Left ventricle myocardium superior (tissue), 1 donor: ENCODE measurements around the gene ERVMER34-1. TPM values are rescaled to one million over a fixed set of nuclear protein-coding genes. Genes with fewer than 3 reads are reported as not detected.
A peak's percentile ranks its signal among the peaks of the same experiment; 100 is the strongest.

Source experiments
- ATAC-seq: fragments of 200-7000 bp; cut with Tn5 transposase; one replicate; pipeline ENCODE4 v1.9.1; 2020; ENCODE audit warnings: mild to moderate bottlenecking, moderate library complexity
- DNase-seq: peaks from one replicate; pipeline ENCODE4 v3.0.0-alpha.2; 2020
- intact Hi-C: fragments of 100-400 bp; cut with micrococcal nuclease; formaldehyde crosslinking; loops from one replicate; pipeline ENCODE4 v1.11.0; 2022
- long read RNA-seq: library from polyadenylated mRNA; unstranded; transcript quantifications from one replicate; pipeline ENCODE4 v2.0.0, GENCODE V29; 2021
- total RNA-seq: library from RNA; stranded (reverse); fragmentation: NEBNext Ultra II Directional; extraction: Animal tissue kit (Norgen Biotek cat#: 25700); gene quantifications from one replicate; pipeline ENCODE4 v1.2.1, GENCODE V29; 2021
- donor health status: DM: no; HTN: yes; CAD: no; lungs with severe emphysema.

Gene ERVMER34-1
- 7.2 TPM for total RNA-seq
- long read RNA-seq, partial matches to known transcripts: 0 of 1 reads
- long read RNA-seq, other reads (novel, unspliced or antisense): 0 of 1 reads

DNA sequence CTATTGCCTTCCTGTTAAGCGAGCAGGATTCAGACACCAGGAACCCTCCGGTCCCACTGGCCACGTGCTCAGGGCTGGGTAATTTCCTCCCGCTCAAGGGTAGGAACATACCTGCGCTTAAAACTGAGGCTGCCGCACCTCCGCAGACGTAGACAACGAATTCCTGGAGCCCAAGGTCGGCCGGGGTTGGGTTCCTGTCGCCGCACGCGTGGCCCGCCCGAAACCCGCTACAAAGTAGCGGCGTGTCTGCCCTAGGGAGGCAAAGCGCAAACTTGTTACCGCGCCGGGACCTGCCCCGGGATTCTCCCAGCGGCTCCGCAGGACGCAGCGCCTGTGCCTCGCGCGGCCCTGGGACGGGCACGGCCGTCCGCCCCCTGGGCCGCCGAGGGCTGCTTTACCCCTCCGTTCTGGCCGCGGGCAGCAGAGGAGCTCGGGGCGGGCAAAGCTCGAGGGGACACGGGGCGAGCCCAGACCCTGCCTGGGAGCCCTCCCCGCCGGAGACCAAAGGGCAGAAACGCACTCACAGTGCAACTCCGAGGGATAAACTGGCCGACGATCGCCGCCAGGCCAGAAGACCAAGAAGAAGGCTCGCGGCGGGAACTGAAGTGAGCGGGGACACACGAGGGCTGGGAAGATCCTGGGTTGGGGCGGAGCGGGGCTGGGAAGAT is at the start of gene ERVMER34-1:
TSS of gene ERVMER34-1 (minus strand) at position 607 of the 668 bp plus-strand sequence. CDS start 5,905 bp downstream, outside the sequence.
- peak; percentile 78 for ATAC-seq
- DNase-seq: peak; percentile 42
- intact Hi-C loops: no loop called here

DNA sequence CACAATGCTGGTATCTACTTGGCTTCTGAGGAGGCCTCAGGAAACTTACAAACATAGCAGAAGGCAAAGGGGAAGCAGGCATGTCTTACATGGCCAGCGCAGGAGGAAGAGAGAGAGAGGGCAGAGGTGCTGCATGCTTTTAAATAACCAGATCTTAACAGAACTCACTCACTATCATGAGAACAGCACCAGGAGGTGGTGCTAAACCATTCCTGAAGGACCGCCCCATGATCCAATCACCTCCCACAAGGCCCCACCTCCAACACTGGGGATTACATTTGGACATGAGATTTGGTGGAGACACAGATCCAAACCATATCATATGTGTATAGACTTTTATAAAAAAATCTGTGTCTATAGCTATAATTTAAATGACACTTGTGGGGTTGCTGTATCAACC is 48.6 kb upstream of the ERVMER34-1 start:
- ATAC-seq: peak; percentile 24
- no peak for DNase-seq
- intact Hi-C loops: no loop called here

- intact Hi-C loops: no loop called here
- ATAC-seq (no peak), DNase-seq (no peak)
These were observed 44.3 kb upstream of the ERVMER34-1 start for GRCh38 chr4:52795533-52795932.

DNA sequence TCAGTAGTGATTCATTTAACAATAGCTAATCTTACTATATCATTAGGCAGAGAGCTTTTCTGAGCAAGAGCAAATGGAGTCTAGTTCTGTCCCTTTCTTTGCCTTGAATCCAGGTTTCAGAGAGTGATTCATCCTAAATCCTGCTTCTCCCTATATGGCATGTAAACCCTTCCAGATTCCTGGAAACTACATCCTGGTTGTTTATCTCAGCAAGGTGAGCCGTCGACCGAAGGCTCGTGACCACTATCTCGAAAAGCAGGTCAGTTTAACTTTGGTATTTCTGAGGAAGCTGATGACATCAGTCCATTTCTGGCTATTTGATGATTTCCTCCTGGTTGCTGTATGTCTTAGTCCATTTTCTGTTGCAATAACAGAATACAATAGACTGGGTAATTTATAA is 40.7 kb upstream of the ERVMER34-1 start:
- DNase-seq (no peak), ATAC-seq (no peak)
- intact Hi-C loops: no loop called here

DNA sequence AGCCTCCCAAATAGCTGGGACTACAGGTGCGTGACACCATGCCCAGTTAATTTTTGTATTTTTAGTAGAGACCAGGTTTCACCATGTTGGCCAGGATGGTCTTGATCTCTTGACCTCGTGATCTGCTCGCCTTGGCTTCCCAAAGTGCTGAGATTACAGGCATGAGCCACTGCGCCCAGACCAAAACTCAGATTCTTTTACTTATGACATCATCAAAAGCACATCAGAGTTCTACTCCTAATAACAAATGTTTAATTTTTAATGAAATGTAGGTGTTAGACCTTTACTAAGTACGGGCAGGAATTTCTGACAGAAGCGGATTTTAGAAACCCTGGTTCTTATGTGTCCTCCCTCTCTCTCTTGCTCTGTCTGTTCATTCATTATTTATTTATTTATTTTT is 38.5 kb upstream of the ERVMER34-1 start:
- intact Hi-C loops: no loop called here
- DNase-seq: no peak
- no peak for ATAC-seq

GRCh38 chr4:52788806-52789205 is 37.6 kb upstream of the ERVMER34-1 start:
- no peak for ATAC-seq
- intact Hi-C loops: no loop called here
- no peak for DNase-seq

DNA sequence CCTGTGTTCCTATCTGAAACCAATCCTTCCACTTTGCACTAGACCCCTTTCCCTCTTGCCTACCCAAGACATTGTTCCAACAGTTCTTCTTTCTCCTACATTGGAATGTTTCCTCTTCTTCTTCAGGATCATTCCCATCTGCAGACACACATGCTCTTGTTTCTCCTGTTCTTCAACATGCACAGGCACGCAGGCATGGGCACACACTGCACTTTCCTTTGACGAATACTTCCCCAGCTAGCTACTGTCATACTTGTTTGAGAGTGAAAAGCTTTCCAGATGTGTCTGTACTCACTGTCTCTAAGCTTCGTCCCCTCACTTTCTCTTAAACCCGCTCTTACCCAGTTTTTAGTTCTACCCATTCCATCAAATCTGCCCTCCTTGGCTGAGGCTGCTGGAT is 31.8 kb upstream of the ERVMER34-1 start:
- intact Hi-C loops: no loop called here
- ATAC-seq (no peak), DNase-seq (no peak)

DNA sequence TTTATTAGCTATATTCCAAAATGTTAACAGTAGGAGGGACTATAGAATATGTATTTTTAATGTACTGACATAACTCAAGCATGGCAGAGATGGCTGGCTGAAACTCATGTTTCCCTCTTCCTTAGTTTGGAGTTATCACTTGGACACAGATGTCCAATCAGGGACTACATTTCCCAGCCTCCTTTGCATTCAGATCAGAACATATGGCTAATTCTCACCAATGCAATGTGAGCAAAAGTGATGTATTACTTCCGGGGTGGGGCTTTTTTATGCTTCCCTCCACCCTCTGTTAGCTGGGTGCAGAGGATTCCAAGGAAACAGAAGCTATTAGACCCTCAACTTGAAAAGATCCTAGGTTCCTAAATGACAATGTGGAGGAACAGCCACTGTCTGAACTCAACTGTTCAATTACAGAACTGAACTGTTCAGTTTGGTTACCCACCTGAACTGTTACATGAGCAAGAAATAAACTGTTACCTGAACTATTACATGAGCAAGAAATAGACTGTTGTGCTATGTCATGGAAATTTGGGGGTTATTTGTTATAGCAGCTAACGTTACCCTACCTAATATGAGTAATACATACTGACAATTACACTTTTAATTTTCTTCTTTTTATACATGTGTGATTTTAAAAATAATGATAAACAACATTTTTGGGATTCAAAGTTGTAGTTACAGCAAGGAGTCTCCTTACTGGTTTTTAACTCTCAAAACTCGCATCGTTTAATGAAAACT is 29.6 kb upstream of the ERVMER34-1 start:
- intact Hi-C loops: no loop called here
- no peak for DNase-seq
- no peak for ATAC-seq

DNA sequence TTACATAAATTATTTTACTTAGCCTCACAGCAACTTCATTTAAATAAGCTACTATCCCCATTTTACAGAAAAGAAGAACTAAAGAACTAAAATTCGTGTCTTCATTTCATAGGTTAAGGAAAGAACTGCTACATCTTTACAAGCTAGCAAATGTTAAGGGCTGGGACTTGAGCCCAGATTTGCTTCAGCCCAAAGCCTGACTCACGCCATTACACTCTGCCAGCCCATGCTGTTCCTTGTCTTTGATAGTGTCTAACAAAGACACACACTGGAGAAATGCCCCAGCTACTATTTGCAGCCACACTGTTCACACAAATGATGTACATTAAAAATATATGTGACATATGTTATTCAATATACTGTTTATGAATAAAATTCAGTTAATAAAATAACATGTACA is 29.0 kb upstream of the ERVMER34-1 start:
- intact Hi-C loops: no loop called here
- DNase-seq (peak; percentile 37), ATAC-seq (peak; percentile 97)

DNA sequence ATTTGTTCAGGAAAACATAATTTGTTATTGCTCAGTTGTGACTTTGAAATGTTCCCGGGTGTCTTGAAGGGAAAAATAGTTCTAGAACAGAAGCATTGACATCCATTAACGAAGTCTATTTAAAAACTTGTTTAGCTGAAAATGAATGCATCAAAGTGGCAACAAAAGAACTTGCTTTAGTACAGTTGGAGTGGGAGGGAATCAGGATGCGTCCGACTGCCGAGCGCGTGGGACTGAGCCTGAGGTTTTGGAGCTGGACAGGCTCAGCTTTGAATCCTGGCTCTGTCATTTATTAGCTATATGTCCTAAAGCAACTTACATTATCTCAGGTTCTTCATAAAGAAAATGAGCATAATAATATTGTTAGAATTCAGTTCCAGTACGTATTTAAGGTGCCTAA is 9.0 kb upstream of the ERVMER34-1 start:
- intact Hi-C loops: no loop called here
- ATAC-seq (no peak), DNase-seq (no peak)

GRCh38 chr4:52755426-52755825 is 4.2 kb upstream of the ERVMER34-1 start:
- intact Hi-C loops: no loop called here
- peak; percentile 44 for ATAC-seq
- DNase-seq: no peak

DNA sequence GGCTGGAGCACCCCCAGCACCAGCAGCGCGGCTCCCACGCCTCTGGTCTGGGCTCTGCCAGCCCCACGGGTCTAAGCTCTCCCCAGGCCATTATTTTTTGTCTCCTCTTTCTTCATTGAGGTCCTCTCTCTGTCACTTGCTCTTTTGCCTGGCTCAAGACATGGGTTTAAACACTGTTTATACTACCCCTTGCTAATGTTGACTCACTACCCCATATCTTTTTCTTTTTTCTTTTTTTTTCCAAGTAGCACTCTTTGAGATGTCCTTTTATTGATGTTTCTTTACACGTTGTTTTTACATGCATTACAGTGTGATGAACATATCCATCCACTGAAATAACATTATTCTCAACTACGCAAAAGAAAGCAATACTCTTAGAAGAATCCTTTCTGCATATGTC is 1.7 kb upstream of the ERVMER34-1 start:
- ATAC-seq: no peak
- no peak for DNase-seq
- intact Hi-C loops: no loop called here

- peak; percentile 96 for ATAC-seq
- intact Hi-C loops: no loop called here
- peak; percentile 83 for DNase-seq
These were observed 274 bp upstream of the ERVMER34-1 start for GRCh38 chr4:52751487-52751911.

- no peak for DNase-seq
- intact Hi-C loops: no loop called here
- no peak for ATAC-seq
These were observed 1.0 kb downstream of the ERVMER34-1 start for GRCh38 chr4:52750213-52750612.

DNA sequence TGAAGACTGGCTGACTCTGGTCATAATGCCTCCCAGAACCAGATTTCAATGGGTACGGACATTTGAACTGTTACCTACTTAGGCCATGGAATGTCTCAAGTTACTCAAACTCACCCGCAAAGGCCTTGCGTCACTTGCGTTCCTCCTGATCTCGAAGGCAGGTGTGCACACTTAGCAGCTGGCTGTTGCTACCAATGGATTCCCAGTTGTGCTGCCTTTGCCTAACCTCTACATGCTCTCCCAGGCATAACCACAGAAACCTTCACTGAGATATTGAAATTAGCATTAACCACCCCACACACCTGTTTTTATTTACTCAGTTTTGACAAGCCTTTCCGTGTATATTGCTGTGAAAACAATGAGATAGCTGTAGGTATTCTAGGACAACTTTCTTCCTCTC is 2.8 kb downstream of the ERVMER34-1 start:
- intact Hi-C loops: no loop called here
- DNase-seq (no peak), ATAC-seq (no peak)

DNA sequence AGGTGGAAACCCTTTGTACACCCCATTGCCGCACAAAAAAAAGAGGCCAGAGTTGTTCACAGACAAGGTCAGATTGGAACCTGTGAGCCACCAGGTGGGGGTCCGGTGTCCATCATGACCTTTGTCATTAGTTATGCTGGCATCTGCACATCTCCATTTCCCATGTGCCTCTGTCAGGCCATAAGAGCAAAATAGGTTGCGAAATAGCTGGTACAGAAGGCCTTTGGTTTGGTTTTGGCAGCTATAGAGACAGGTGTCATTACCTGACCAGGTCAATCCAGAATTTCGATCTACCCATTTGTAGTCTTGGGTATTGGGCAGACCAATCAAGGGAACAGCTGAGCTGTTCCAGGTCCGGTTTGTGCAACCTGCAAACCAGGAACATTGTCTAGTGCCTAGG is 6.6 kb downstream of the ERVMER34-1 start:
- intact Hi-C loops: no loop called here
- DNase-seq (no peak), ATAC-seq (no peak)

DNA sequence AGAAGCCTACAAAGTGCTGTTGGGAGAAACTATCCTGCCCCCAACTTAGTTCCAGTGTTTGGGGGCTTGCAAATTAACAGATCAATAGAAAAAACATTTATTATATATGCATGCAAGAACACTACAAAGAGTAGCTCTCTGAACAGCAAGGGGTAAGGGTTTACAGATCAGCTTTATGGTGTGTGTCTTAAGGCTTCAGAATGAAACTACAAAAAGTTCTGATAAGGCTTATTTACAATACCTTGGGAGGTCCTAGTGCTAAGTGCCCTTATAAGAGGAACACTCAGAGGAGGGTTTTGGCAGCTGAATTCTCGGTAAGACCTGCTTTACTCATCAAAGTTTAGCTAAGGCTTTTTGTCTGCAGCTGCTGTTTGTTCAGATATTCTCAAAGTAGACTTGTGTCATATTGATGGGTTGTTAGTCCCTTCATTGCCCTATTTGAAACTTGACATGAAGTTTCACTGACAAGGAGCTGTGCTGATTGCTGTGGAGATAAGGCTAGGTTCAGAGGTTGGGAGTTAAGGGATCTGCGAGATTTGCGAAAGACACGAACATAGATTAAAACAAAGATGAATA is 7.7 kb downstream of the ERVMER34-1 start:
- intact Hi-C loops: no loop called here
- DNase-seq (no peak), ATAC-seq (no peak)

- DNase-seq: no peak
- intact Hi-C loops: no loop called here
- ATAC-seq: no peak
These were observed 21.6 kb downstream of the ERVMER34-1 start for GRCh38 chr4:52729586-52729985.

GRCh38 chr4:52728691-52729240 is 22.5 kb downstream of the ERVMER34-1 start:
- ATAC-seq (no peak), DNase-seq (no peak)
- intact Hi-C loops: no loop called here
